Measurements from ENCODE around the gene GLRX5.
A peak's percentile ranks its signal among the peaks of the same experiment; 100 is the strongest.

The GLRX5 gene

DNA sequence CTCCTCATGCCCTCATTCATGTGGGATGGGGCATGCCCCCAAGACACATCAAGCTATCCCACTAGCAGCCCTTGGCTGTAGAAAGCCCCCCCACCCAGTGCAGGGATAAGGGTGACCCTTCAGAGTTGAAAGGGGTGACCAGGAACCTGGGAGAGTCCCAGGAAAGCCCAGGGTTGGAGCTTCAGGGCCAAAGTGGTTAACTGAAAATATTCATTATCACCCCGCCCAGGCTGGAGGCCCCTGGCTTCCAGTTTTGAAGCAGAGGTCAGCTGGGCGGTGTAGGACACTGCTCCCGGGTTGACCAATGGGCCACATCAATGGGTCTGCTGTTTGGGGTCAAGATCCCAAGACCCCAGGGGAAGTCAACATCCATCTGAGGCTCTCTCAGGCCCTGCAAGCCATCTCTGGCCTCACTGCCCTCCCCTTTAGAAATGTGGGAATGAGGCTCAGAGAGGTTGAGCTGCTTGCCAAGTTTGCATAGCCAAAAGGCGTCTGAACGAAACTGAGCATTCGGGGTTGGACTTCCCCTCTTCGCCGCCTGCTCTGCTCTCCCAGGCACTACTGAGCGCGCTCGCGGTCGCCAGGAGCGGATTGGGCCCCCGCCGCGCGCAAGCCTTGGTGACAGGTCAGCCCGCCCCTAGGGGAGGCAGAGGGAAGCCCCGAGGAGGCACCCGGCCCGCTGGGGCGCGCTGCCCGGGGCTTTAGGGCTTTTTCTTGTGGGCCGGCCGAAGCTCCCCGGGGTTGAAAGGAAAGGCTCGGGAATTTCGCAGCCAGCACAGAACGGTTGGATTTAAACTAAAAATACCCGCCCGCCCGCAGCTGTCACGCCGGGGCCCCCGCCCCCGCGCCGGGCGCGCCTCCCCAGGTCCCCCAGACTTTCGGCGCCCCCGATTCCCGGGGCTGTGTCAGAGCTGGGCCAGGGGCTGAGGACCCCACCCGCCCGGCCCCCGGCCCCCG, 19.0 kb upstream of the GLRX5 start:
- FAIRE-seq (no peak), DNase-seq (ENCODE audit: low spot score) (peak; percentile 63)

DNA sequence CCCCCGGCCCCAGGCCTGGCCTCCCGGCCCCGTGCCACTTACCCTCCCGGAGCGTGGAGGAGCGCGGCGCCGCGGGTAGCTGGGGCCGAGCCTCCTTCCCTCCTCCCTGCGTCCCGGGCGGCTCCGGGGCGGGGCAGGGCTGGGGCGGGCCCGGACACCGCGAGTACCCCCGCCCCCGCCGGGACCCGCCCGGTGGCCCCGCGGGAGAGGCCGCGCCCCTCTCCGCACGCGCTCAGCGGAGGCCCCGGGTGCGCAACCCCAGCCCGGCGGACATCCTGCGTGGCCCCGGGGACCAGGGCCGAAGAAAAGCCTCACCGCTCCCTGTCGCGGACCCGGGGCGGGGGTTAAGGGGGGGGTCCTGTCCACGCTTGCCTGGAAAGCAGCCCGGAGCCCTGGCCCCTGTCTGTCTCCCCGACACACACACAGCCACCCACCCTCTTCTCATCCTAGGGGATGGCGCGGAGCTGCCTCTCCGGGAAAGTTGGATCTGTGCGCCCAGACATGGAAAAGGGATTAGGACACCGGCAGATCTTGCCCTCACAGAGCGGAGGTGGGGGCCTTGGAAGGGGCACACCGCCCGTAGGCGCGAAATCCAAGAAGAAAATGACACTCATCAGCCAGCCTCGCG, 18.2 kb upstream of the GLRX5 start, which contains the start of gene SYNE3:
TSS of gene SYNE3 (minus strand) at position 97 of the 628 bp plus-strand sequence. CDS start 40,829 bp downstream, outside the sequence.
- FAIRE-seq, result no peak

DNA sequence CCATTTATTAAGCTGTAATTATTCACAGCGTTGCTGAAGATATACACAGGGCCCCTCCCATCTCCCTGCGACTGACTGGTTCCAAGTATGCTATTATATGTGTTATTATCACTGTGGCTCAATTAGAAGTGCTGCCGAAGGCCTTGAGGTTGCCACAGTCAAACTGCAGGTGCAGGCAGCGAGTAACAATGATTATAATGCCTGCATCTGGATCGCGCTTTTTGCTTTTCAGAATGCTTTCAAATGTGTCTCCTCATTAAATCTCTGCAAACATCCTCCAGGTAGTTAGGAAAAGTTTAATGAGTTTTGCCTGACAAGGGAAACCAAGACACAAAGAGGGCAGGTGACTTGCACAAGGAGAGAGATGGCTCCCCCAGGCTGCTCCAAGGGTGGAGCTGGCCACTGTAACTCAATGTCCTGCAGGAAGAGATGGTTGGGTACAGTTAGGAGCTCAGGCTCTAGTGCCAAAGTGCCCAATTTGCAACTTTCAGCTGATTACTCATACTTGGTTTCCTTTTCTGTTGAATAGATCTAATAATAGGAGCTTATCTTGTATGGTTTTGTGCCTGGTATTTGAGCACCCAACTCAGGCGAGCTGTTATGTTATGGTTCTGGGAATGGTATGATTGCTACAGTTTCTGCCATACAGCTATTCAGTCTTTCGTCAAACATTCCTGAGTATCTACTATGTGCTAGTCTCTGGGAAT, 16.7 kb upstream of the GLRX5 start:
- FAIRE-seq (no peak), DNase-seq (ENCODE audit: low spot score) (no peak)

More for the DNA sequence above, 18.2 kb upstream of the GLRX5 start, which contains the start of gene SYNE3:
- peak; percentile 60 for DNase-seq (ENCODE audit: low spot score)

DNA sequence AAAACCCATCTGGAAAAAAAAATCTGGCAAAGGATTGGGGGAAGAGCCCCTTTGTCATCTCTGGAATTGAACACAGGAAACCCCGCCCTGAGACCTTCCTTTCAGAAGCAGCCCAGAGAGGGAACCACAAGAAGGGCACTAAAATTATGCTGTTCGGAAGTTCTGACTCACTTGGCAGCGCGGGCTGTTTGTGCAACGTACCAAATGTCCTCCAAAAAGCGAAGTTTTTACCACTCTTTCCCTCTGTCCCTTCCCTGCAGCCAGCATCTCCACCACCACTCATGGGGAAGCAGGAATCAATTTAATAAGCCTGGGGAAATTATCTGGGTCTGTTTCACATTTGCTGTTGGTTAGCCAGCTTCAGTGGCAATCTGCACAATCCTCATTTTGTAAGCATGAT, 15.2 kb upstream of the GLRX5 start:
- DNase-seq (ENCODE audit: low spot score) (peak; percentile 69), FAIRE-seq (no peak)

DNA sequence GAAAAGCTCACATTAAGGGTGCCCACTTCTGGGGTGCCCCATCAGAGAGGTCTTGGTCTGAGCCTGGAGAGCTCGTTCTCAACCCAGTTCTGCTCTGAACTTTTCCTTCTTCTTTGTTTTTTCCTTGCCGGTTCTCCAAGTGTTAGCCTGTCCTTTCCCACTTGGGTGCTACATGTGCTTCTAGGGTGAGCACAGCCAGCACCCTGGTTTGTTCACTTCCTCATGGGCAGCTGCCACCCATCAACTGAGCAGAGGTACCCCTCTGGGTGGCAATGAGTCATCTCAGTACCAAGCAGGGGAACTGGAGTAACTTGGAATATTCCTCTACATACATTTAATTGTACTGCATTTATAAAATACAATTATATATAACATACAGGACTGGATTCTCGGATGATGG, 14.5 kb upstream of the GLRX5 start:
- no peak for FAIRE-seq
- no peak for DNase-seq (ENCODE audit: low spot score)

DNA sequence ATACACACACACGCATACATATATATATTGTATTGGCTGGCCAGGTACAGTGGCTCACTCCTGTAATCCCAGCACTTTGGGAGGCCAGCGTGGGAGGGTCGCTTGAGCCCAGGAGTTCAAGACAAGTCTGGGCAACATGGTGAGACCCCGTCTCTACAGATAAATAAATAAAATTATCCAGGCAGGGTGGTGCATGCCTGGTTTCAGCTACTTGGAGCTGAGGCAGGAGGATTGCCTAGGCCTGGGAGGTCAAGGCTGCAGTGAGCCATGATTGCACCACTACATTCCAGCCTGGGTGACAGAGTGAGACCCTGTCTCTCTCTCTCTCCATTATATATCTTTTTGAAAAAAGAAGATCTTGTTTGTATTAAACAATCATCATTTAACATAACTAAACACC, 13.8 kb upstream of the GLRX5 start:
- no peak for DNase-seq (ENCODE audit: low spot score)
- no peak for FAIRE-seq

DNA sequence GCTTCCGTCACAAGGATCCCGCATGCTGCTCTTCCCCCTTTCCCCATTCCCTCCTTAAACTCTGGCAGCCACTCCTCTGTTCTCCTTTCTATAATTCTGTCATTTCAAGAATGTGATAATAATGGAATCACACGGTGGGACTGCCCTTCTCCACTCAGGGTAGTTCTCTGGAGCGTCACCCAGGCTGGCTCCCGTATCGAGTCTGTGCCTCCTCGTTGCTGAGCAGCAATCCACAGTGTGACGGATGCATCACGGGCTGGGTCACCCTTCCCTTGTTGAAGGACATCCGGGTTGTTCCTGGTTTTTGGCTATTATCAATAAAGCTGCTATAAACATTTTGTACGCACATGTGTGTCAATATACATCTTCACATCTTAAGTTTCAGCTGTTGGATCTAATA, 12.7 kb upstream of the GLRX5 start:
- DNase-seq (ENCODE audit: low spot score), result no peak
- FAIRE-seq, result no peak

DNA sequence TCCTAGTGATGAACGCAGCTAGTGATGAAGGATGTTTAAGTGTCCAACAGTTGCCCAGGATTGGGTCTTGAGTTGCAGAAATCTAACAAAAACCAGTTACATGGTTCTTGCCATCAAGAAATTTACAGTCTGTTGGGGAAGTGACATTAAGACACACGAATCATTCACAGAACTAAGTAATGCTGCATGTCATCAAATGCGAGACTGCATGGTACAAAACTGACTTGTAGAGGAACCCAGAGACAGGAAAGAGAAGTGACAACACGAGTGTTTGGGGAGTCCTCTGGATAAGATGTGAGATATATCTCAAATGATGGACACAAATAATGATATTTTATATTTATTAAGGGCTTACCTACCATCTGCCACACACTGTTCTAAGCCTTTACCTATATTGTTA, 12.3 kb upstream of the GLRX5 start:
- FAIRE-seq (no peak), DNase-seq (ENCODE audit: low spot score) (no peak)

DNA sequence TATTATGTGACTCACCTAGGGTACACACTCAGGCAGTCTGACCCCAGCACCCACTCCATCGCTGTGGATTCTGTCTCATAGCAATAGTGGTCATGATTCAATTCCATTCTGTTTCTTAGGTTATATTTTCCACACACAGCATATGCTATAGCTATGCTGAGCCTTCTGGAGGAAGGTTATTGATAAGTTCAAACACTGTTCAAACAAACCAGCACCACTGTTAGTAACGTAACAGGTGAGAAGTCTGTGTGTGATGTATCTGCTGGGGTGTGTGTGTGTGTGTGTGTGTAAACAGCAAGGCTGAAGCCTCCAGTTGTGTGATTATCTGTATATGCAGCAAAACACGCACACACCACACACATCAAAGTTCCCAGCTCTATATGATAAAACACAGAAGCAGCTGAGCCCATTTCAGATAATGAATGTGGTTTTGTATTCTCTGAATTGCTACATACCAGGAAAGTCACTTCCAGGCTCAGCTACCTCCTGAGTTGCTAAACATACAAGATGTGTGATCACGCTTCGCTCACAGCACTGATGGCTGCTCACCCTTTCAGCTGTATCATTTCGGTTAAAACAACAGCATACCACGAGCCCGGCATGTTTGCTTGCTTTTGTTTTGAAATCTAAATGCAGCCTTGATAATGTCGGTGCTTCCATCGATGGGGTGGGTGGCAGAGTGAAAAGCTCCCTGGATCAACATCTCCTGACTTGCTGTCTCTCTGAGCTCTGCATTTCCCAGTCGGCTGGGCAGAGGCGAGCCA, 11.6 kb upstream of the GLRX5 start:
- DNase-seq (ENCODE audit: low spot score), result no peak
- FAIRE-seq, result no peak

DNA sequence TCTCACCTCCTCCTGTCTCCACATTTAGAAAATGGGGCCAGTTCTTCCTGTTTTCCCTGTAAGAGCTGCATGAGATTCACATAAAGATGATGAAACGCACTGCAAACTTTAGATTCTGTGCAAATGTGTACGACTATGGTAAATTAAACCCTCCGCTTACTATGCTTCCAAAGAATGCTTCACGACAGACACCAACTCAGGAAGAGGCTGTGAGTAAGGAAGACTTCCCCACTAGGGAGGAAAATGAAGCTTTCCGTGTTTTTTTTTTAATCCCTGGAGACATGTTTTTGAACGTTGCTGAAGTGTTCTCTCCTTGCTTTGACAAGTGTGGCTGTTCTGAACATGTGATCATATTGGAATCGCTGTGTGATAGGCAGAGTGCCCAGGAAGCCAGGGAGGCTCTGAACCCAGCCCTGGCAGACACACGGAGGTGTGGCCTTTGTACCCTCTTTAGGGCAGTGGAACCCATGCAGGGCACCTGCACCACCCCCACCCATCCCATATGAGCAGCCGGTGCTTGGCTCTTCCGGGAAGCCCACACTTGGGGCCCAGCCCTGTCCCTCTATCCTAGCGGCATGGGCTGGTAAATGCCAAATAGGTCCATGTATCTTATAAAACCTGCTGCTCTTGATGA, 10.9 kb upstream of the GLRX5 start:
- DNase-seq (ENCODE audit: low spot score), result no peak
- no peak for FAIRE-seq

DNA sequence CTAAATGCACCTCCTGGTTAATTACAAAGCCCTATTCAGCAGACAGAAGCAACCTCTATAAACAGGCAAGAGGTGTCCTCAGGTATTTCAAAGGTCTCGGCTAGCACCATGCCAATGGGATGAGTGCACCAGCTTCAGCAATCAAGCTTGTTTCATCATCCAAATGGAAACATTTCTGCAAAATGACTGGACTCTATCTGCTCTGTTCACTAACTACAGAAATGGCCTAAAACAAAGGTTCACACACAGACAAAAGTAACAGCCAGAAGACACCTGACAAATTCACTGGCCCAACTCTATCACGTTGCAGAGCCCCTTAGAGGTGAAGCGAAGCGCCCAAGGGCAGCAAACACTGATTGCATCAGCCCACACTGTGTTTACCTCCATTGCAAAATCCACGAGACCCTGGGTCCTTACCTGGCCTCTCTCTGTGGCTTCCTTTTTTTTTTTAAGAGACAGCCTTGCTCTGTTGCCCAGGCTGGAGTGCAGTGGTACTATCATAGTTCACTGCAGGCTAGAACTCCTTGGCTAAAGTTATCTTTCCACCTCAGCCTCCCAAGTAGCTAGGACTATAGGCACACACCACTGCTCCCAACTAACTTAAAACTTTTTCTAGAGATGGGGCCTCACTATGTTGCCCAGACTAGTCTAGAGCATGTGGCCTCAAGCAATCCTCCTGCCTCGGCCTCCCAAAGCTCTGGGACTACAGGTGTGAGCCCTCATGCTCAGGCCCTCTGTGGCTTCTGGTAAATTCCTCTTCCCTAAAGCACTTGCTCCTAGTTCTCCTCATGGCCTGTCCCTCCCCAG, 9.9 kb upstream of the GLRX5 start:
- FAIRE-seq (no peak), DNase-seq (ENCODE audit: low spot score) (no peak)

DNA sequence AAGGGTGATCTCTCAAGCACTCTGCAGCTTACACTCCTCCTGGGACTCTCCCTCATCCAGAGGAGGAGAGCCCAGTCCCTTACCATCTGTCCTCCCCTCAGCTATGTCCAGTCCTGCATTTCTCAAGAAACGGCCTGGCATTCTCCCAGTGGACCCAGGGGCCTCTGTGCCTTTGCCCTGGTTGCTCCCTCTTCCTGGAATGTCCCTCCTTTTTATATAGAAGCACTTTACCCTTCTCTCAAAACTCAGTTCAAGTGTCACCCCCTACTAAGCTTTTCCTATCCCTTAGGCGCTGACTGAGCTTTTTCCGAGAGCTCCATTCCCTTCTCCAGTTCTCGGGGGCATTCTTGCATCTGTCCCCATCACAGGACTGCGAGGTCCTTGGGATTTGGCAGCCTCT, 8.9 kb upstream of the GLRX5 start:
- no peak for FAIRE-seq
- DNase-seq (ENCODE audit: low spot score), result no peak

DNA sequence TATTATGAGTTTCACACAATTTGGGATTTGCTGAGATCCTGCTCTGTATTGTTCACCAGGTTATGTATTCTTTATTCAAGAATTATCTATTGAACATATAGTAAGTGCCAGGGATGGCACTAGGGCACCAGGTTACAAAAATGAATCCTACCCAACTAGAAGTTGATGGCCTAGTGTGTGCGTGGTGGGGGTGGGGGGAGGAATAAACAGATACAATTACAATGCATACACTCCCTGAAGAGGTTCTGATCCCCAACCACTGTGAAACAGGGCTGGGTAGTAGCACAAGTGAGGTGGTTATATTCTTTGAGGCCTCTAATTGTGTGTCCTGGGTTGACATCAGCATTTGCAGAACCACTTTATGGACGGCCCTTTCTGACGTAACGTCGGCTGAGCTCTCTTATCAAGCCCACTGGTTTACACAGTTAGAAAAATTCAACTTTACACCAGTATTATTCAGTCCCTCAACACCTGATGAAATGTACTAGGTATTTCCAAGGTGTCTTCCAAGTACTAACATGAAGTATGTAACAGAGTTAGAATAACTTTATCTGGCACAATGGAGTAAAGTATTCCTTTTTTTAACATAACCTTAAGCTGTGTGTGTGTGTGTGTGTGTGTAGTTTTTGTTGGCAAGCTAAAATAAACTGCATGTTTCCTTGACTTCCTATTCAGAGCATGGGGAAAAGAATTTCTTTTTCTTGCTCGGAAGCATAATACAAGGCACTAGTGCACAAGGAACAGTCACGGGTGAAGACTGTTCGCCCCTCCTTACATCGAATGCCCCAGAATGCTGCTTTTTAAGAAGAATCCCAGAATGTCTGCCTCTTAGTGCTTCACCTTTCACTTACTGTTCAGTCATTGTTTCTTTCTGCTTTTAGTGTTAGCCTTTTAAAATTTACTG, 8.1 kb upstream of the GLRX5 start:
- no peak for FAIRE-seq
- no peak for DNase-seq (ENCODE audit: low spot score)

DNA sequence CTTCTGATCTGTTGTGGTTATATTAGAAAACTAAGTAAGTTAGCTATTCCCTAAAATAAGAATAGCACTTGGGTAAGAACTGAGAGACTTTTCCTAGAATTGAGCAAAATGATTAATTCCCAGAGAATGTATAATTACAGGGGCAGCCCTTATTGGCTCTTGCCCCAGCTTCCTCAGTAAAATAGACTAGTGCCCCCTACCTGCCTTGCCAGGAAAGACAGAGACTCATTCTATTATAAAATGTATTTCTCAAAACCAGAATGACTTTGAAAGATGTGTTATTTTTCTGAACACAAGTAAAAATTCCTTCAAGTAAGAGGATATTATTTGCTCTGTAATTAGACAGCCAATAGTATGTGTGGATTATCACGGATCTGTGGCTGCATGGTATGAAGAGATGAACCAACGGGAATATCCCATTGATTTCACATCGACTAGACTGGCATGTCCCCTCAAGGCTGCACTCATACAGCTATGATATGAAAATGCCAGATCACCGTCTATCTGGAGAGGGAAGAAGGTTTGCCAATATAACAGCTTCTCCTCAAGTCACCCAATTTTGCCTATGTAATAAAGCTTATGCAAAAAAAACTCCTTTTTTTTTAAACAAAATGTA, 7.4 kb upstream of the GLRX5 start:
- FAIRE-seq (no peak), DNase-seq (ENCODE audit: low spot score) (no peak)

DNA sequence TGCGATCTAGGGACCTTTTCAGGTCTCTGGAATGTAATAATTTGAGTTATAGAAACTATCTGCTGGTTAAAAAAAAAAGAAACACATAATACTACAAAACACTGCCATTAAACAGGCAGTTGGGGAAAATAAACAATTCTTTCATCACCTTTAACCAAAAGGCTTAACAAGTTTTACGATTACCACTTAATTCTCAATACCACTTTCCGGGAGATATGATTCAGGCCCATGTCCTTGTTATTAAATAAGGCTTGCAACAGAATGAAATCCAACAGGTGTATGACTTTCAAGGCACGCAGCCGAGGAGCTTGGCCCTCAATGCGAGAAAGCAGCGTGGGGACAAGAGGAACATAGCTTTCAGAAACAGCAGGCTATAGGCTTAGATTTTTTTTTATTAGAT, 5.6 kb upstream of the GLRX5 start:
- FAIRE-seq (no peak), DNase-seq (ENCODE audit: low spot score) (no peak)

DNA sequence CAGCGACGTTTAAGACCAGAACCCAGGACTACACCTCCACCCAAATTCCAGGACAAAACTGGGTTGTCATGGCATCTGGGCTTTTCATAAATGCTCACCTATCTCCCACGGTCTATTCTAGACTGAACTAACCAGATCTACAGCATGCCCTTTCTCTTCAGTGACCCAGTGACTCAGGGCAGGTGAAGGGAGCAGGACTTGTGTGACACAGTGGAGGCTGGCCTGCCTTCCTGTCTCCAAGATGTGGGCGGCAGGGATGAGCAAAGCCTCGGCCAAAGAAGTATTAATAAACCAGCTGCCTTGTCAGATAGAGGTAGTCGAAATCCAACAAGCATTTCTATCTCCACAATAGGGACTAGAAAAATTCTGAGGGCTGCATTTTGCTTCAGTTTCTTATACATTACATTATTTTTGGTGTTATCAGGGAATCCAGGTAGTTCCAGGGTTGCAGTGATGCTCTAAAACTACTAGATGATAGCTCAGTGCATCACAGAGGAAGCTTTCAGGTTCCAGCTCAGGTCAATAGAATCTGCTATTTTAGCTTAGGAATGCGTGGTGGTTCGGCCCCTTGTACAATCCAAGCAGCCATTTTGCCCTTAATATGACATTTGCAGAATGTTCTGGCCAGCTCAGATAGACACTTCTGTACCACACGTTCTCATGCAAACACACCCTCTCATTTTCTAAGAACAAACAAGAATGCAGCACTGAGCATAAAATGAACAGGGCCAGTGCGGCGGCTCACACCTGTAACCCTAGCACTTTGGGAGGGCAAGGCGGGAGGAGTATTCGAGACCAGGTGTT, 4.2 kb upstream of the GLRX5 start:
- no peak for FAIRE-seq

DNA sequence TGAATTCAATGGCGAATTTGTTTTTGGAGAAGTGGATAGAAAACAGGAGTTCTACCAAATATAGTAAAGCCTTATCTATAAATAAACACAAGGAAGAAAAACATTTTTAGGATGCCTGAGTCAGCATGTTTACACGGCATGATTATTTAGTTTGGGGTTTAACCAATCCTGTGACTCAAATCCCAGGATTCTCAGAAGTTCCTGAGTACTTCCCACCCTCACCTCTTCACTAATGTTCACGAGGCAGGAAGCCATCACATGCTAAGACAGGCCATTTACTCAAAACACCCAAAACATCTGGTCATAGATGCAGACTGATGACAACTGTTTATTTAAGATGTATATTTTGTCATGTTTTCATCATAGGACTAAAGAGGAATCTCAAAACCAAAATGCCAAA, 3.4 kb upstream of the GLRX5 start:
- FAIRE-seq (no peak), DNase-seq (ENCODE audit: low spot score) (no peak)

More for the DNA sequence above, 4.2 kb upstream of the GLRX5 start:
- no peak for DNase-seq (ENCODE audit: low spot score)

DNA sequence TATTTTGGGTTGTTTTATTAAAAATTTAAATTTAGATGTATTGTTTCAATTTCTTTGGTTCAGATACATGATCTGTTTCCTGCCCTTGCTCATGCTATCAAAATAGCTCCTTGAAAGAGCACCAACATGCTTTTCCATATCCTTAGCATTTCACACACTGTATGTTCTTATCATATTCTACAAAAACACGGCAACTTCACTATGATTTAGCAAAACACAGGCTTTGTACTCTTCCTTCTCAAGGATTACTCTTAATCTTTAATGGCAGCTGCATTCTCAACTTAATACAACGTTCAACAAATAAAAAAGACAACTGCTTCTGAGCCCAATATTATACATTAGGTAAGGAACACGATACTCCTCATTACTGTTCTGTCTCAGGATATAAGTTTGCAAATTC, 2.9 kb upstream of the GLRX5 start:
- no peak for FAIRE-seq
- no peak for DNase-seq (ENCODE audit: low spot score)
